TTC549 (cell line): ENCODE results near the gene PIP4K2C.
"Not testable (repeated sequence)": the region's sequence is repeated elsewhere in the genome, so short reads cannot be mapped to it uniquely, and the experiment has no call there.

Experiments
- FAIRE-seq: peaks from 2 replicates; lab custom pipeline; 2012; peaks lifted over from hg19 to GRCh38; lab: Jason Lieb, UNC

The PIP4K2C gene

DNA sequence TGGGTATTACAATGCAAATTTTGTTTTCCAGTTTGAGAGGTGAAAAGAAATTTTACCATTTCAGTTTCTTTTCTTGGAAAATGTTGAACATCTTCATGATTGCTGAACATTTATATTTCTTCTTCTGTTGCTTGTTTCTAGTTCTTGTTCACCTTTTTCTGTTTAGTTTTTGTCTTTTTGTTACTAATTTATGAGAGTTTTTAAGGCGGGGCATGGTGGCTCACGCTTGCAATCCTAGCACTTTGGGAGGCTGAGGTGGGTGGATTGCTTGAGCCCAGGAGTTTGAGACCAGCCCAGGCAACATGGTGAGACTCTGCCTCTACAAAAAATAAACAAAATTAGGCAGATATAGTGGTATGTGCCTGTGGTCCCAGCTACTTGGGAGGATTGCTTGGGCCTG, 30.5 kb upstream of the PIP4K2C start:
- FAIRE-seq = no peak

GRCh38 chr12:57561117-57561516, 29.9 kb upstream of the PIP4K2C start:
- FAIRE-seq = not testable (repeated sequence)

DNA sequence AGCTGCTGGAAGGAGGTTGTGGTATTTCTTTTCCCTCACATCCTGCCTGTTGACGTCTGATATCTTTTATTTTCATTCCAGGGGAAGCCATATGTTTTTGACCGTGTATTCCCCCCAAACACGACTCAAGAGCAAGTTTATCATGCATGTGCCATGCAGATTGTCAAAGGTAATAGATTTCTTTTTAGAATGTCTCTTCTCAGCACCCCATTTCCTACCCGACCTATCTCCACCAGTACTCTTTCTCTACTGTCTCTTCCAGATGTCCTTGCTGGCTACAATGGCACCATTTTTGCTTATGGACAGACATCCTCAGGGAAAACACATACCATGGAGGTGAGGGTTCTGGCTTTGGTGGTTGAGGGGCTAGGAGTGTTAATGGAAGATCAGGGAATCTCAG, 27.6 kb upstream of the PIP4K2C start:
- no peak for FAIRE-seq

DNA sequence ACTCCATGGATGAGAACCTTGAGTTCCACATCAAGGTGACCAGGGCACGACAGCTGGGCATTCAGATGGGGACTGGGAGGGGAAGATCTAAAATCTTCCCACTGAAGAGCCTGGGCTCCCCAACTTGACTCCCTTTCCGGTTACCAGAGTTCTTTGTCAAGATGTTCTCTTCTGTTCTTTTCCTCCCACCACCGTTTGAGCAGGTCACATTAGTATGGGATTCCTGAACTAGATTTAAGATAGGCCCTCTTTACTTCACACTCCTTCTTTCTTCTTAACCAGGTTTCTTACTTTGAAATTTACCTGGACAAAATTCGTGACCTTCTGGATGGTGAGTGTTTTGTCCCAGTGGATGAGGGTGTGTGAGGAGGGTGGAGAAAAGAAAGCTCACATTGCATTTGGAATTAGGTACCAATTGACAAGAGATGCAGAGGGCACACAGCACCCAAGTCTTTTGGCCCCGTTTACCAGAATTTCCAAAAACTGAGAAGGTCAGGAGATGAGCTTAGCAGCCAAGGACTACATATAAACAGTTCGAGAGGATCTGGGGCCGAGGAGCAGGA, 26.7 kb upstream of the PIP4K2C start:
- FAIRE-seq = no peak

- no peak for FAIRE-seq
These were observed 22.2 kb upstream of the PIP4K2C start for GRCh38 chr12:57568838-57569237.

- no peak for FAIRE-seq
These were observed 21.1 kb upstream of the PIP4K2C start for GRCh38 chr12:57569858-57570257.

GRCh38 chr12:57570438-57570837, 20.6 kb upstream of the PIP4K2C start:
- FAIRE-seq = not testable (repeated sequence)

DNA sequence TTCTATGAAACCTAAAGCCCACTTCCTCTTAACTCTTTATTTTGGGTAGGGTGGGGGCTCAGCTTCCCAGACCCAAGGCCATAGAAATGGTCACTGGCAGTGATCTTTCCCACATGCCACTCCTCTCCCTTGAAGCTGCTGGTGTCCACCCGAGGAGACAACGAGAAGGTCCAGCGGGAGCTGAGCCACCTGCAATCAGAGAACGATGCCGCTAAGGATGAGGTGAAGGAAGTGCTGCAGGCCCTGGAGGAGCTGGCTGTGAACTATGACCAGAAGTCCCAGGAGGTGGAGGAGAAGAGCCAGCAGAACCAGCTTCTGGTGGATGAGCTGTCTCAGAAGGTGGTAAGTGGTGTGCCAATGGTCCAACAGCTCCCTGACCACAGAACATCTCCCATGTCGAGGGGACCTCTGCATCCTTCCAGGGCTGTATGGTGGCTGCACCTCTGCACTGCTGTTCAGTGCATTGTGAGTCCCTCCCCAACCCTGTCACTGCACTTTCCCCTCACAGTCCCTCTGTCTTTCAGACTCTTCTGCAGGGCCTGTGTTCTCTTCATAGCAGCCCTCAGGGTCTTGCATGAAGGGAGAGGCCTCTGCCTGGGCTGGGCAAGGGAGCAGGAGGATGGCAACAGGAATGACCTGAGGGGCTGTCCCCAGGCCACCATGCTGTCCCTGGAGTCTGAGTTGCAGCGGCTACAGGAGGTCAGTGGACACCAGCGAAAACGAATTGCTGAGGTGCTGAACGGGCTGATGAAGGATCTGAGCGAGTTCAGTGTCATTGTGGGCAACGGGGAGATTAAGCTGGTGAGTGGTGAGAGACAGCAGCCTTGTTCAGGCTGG, 18.8 kb upstream of the PIP4K2C start:
- no peak for FAIRE-seq

DNA sequence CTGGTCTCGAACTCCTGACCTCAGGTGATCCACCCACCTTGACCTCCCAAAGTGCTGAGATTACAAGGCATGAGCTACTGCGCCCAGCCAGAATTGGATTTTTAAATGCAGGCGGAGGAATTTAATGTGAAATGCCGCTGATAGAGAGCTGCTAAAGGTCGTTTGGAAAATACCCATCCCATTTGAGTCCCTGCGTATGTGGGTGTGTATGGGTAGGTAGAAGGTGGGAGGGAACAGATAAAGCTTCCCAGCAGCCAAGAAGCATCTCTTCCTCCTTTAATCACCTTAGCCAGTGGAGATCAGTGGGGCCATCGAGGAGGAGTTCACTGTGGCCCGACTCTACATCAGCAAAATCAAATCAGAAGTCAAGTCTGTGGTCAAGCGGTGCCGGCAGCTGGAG, 16.2 kb upstream of the PIP4K2C start:
- no peak for FAIRE-seq

- FAIRE-seq = no peak
These were observed 15.0 kb upstream of the PIP4K2C start for GRCh38 chr12:57575771-57576612.

- no peak for FAIRE-seq
These were observed 14.3 kb upstream of the PIP4K2C start for GRCh38 chr12:57576613-57577160.

DNA sequence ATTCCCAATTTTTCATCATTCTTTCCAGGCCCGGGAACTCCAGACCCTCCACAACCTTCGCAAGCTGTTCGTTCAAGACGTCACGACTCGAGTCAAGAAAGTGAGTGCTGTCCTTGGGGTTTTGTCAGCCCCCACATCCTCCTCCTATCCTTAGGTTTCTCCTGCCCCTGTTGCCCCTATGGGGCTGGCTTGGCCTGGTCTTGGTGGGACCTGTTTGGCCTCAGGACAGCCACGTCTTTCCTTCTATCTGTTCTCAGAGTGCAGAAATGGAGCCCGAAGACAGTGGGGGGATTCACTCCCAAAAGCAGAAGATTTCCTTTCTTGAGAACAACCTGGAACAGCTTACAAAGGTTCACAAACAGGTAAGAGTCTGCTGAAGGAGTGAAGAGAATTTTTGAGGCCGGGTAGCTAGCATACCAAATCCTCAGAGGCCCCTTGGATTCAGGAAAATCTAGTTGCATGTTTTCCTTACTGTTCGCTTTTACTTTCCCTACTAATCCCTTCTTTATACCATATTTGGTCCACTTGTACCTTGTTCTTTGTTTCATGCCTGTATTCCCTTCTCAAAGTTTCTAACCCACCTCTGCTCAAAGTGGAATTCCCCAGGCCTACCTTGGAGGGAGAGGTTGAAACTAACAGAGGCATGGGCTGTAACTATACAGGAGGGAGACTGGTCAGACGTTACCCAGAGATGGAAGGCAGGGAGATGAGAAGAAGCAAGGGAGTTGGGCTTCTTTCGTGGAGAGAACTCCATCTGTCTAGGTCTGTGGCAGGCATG, 12.8 kb upstream of the PIP4K2C start:
- FAIRE-seq = no peak

- FAIRE-seq = no peak
These were observed 12.0 kb upstream of the PIP4K2C start for GRCh38 chr12:57579011-57579410.

- FAIRE-seq = no peak
These were observed 11.1 kb upstream of the PIP4K2C start for GRCh38 chr12:57579677-57580465.

GRCh38 chr12:57580466-57580795, 10.6 kb upstream of the PIP4K2C start:
- FAIRE-seq = no peak

DNA sequence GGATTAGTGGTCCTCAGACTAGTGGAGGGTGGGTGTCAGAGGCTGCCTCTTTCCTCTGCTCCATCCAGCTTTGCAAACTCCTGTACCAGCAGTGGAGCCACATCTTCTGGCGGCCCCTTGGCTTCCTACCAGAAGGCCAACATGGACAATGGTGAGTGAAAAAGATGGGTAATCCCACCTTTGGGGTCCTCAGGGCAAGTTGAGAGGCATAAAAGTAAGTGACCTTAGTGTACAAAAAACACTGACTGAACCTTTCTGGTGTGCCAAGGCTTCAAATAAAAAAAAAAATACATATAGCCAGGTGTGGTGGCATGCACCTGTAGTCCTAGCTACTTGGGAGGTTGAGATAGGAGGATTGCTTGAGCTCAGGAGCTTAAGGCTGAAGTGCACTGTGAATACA, 9.2 kb upstream of the PIP4K2C start:
- no peak for FAIRE-seq

- FAIRE-seq = no peak
These were observed 8.6 kb upstream of the PIP4K2C start for GRCh38 chr12:57582440-57582839.

GRCh38 chr12:57583008-57583831, 7.8 kb upstream of the PIP4K2C start:
- FAIRE-seq = no peak

- no peak for FAIRE-seq
These were observed 6.9 kb upstream of the PIP4K2C start for GRCh38 chr12:57584050-57584449.

- no peak for FAIRE-seq
These were observed 6.3 kb upstream of the PIP4K2C start for GRCh38 chr12:57584690-57585089.
